RWPE2 (cell line): ENCODE data around the gene BRD9.

Source experiments
- ATAC-seq: fragments of 200-7000 bp; cut with Tn5 transposase; 3 replicates; pipeline ENCODE4 v1.9.1; 2021; ENCODE audit warnings: low read depth
- DNase-seq: peaks from one replicate; pipeline ENCODE4 v3.0.0-alpha.2; 2020; ENCODE audit warnings: low spot score
- H3K27ac ChIP-seq: fragments of 450-650 bp; 2 replicates; pipeline ENCODE4 v1.5.1; 2017; ENCODE audit warnings: mild to moderate bottlenecking; ENCODE audit not compliant: poor library complexity, severe bottlenecking
- H3K27me3 ChIP-seq: fragments of 250-450 bp; sonication (Bioruptor Pico); 2 replicates; pipeline ENCODE4 v1.5.1; 2021; ENCODE audit warnings: mild to moderate bottlenecking, moderate library complexity; ENCODE audit not compliant: insufficient read depth, poor library complexity, severe bottlenecking
- H3K36me3 ChIP-seq: fragments of 250-450 bp; sonication (Bioruptor Pico); 2 replicates; pipeline ENCODE4 v1.5.1; 2020; ENCODE audit warnings: low read depth, mild to moderate bottlenecking, moderate library complexity
- H3K4me1 ChIP-seq: fragments of 250-450 bp; sonication (Bioruptor Pico); 2 replicates; pipeline ENCODE4 v1.5.1; 2021; ENCODE audit warnings: mild to moderate bottlenecking, moderate library complexity; ENCODE audit not compliant: insufficient read depth, poor library complexity, severe bottlenecking
- H3K4me3 ChIP-seq: fragments of 250-450 bp; sonication (Bioruptor Pico); 2 replicates; pipeline ENCODE4 v1.5.1; 2021; ENCODE audit warnings: mild to moderate bottlenecking, moderate library complexity; ENCODE audit not compliant: severe bottlenecking
- H3K9me3 ChIP-seq: fragments of 250-450 bp; sonication (Bioruptor Pico); 2 replicates; pipeline ENCODE4 v1.5.1; 2021; ENCODE audit warnings: mild to moderate bottlenecking, moderate library complexity; ENCODE audit not compliant: severe bottlenecking
- CTCF ChIP-seq: fragments of 450-650 bp; IDR thresholded peaks from one replicate; pipeline ENCODE4 v1.5.1; 2017; ENCODE audit warnings: mild to moderate bottlenecking, moderate library complexity; ENCODE audit not compliant: poor library complexity, severe bottlenecking

BRD9 gene

GRCh38 chr5:927172-928015 is 34.8 kb upstream of the BRD9 start:
- Histone ChIP-seq H3K4me1 (no peaks in the 10 kb centered on the region), H3K9me3 (no peaks in the 10 kb centered on the region), H3K27me3 (peaks cover 20% of the 10 kb centered on the region), H3K27ac (no peak overlapping the region), H3K4me3 (no peak overlapping the region), H3K36me3 (no peaks in the 10 kb centered on the region)
- no peak for TF ChIP-seq CTCF
- ATAC-seq: no peak
- DNase-seq: no peak

- peak; percentile 38 for TF ChIP-seq CTCF
- DNase-seq (no peak), ATAC-seq (peak; percentile 37)
- Histone ChIP-seq H3K9me3 (no peaks in the 10 kb centered on the region), H3K27ac (no peak overlapping the region), H3K4me3 (no peak overlapping the region), H3K27me3 (peaks cover 20% of the 10 kb centered on the region), H3K36me3 (no peaks in the 10 kb centered on the region), H3K4me1 (no peaks in the 10 kb centered on the region)
Observed at GRCh38 chr5:926417-927171, 34.0 kb upstream of the BRD9 start.

DNA sequence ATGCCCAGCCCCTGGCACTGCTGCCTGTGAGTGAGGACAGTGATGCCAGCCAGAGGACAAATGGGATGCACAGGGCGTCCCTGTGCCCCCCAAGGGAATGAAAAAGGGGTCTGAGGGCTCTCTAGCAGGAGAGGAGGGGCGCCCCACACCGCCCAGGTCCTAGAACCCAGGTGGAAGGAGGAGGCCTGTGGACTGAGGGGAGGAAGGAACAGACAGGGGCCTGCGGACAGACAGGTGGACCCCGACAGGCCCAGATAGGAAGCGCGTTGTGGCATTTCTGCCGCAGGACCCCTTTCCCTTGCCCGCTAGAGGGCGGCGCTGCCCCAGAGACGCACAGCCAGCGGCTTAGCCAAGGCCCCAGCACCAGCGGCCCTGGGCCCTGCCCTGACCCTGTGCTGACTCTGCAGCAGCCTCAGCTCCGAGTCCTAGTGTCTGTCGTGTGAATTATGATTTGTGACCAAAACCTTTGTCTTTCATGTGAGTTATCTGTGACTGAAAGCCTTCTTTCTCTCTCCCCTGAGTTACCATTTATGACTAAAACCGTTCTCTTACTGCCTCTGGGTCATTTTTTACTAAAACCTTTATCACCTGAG is 30.8 kb upstream of the BRD9 start:
- H3K27me3 ChIP-seq: peaks cover 16% of the 10 kb centered on the region
- ATAC-seq (peak; percentile 89), DNase-seq (no peak)
- H3K4me1 ChIP-seq: no peaks in the 10 kb centered on the region
- H3K36me3 ChIP-seq: peaks cover 8% of the 10 kb centered on the region
- no peaks in the 10 kb centered on the region for H3K9me3 ChIP-seq
- no peak overlapping the region for H3K27ac ChIP-seq
- no peak overlapping the region for H3K4me3 ChIP-seq
- TF ChIP-seq CTCF: peak; percentile 98

GRCh38 chr5:922436-923280 is 30.1 kb upstream of the BRD9 start:
- no peaks in the 10 kb centered on the region for H3K4me1 ChIP-seq
- TF ChIP-seq CTCF: no peak
- H3K9me3 ChIP-seq: no peaks in the 10 kb centered on the region
- H3K27ac ChIP-seq: no peak overlapping the region
- H3K4me3 ChIP-seq: no peak overlapping the region
- DNase-seq (no peak), ATAC-seq (no peak)
- peaks cover 16% of the 10 kb centered on the region for H3K27me3 ChIP-seq
- H3K36me3 ChIP-seq: peaks cover 15% of the 10 kb centered on the region
